ENCODE results near the gene EXOC3L4.

EXOC3L4 gene

GRCh38 chr14:103135333-103136260 lies 41.1 kb downstream of the EXOC3L4 start:
- H3K4me3 ChIP-seq (ENCODE audit: severe bottlenecking) = no peak overlapping the region
- H3K27ac ChIP-seq (ENCODE audit: poor library complexity, severe bottlenecking) = peak overlapping the region; percentile 81
- H3K9me3 ChIP-seq (ENCODE audit: severe bottlenecking) = no peaks in the 10 kb centered on the region
- peaks cover 23% of the 10 kb centered on the region for H3K4me1 ChIP-seq (ENCODE audit: insufficient read depth, poor library complexity, severe bottlenecking)
- H3K36me3 ChIP-seq (ENCODE audit: low read depth) = peaks cover 6% of the 10 kb centered on the region
- no peaks in the 10 kb centered on the region for H3K27me3 ChIP-seq (ENCODE audit: insufficient read depth, poor library complexity, severe bottlenecking)
- no peak for TF ChIP-seq CTCF (IDR thresholded peaks at IDR 0.05; ENCODE audit: poor library complexity, severe bottlenecking)
- DNase-seq (ENCODE audit: low spot score) (no peak), ATAC-seq (ENCODE audit: low read depth) (no peak)

GRCh38 chr14:103136388-103137271 lies 42.1 kb downstream of the EXOC3L4 start:
- Histone ChIP-seq H3K27me3 (ENCODE audit: insufficient read depth, poor library complexity, severe bottlenecking) (no peaks in the 10 kb centered on the region), H3K9me3 (ENCODE audit: severe bottlenecking) (no peaks in the 10 kb centered on the region), H3K4me3 (ENCODE audit: severe bottlenecking) (no peak overlapping the region), H3K36me3 (ENCODE audit: low read depth) (peaks cover 6% of the 10 kb centered on the region), H3K27ac (ENCODE audit: poor library complexity, severe bottlenecking) (peak overlapping the region; percentile 81), H3K4me1 (ENCODE audit: insufficient read depth, poor library complexity, severe bottlenecking) (peaks cover 16% of the 10 kb centered on the region)
- ATAC-seq (ENCODE audit: low read depth) = peak; percentile 89
- peak; percentile 85 for DNase-seq (ENCODE audit: low spot score)
- peak; percentile 7 for TF ChIP-seq CTCF (IDR thresholded peaks at IDR 0.05; ENCODE audit: poor library complexity, severe bottlenecking)

- peak overlapping the region; percentile 81 for H3K27ac ChIP-seq (ENCODE audit: poor library complexity, severe bottlenecking)
Measured at GRCh38 chr14:103137689-103138300, 43.3 kb downstream of the EXOC3L4 start.

More at GRCh38 chr14:103137689-103138300, 43.3 kb downstream of the EXOC3L4 start:
- H3K4me1 ChIP-seq (ENCODE audit: insufficient read depth, poor library complexity, severe bottlenecking) = peaks cover 16% of the 10 kb centered on the region
- H3K36me3 ChIP-seq (ENCODE audit: low read depth) = peaks cover 4% of the 10 kb centered on the region
- H3K9me3 ChIP-seq (ENCODE audit: severe bottlenecking) = no peaks in the 10 kb centered on the region
- no peaks in the 10 kb centered on the region for H3K27me3 ChIP-seq (ENCODE audit: insufficient read depth, poor library complexity, severe bottlenecking)
- no peak for TF ChIP-seq CTCF (IDR thresholded peaks at IDR 0.05; ENCODE audit: poor library complexity, severe bottlenecking)
- no peak for DNase-seq (ENCODE audit: low spot score)
- H3K4me3 ChIP-seq (ENCODE audit: severe bottlenecking) = no peak overlapping the region
- no peak for ATAC-seq (ENCODE audit: low read depth)
